RWPE2 (cell line): ENCODE data around the gene GNAO1.

Experiments used
- ATAC-seq: fragments of 200-7000 bp; cut with Tn5 transposase; 3 replicates; pipeline ENCODE4 v1.9.1; 2021; ENCODE audit warnings: low read depth
- DNase-seq: peaks from one replicate; pipeline ENCODE4 v3.0.0-alpha.2; 2020; ENCODE audit warnings: low spot score
- H3K27ac ChIP-seq: fragments of 450-650 bp; 2 replicates; pipeline ENCODE4 v1.5.1; 2017; ENCODE audit warnings: mild to moderate bottlenecking; ENCODE audit not compliant: poor library complexity, severe bottlenecking
- H3K27me3 ChIP-seq: fragments of 250-450 bp; sonication (Bioruptor Pico); 2 replicates; pipeline ENCODE4 v1.5.1; 2021; ENCODE audit warnings: mild to moderate bottlenecking, moderate library complexity; ENCODE audit not compliant: insufficient read depth, poor library complexity, severe bottlenecking
- H3K36me3 ChIP-seq: fragments of 250-450 bp; sonication (Bioruptor Pico); 2 replicates; pipeline ENCODE4 v1.5.1; 2020; ENCODE audit warnings: low read depth, mild to moderate bottlenecking, moderate library complexity
- H3K4me1 ChIP-seq: fragments of 250-450 bp; sonication (Bioruptor Pico); 2 replicates; pipeline ENCODE4 v1.5.1; 2021; ENCODE audit warnings: mild to moderate bottlenecking, moderate library complexity; ENCODE audit not compliant: insufficient read depth, poor library complexity, severe bottlenecking
- H3K4me3 ChIP-seq: fragments of 250-450 bp; sonication (Bioruptor Pico); 2 replicates; pipeline ENCODE4 v1.5.1; 2021; ENCODE audit warnings: mild to moderate bottlenecking, moderate library complexity; ENCODE audit not compliant: severe bottlenecking
- H3K9me3 ChIP-seq: fragments of 250-450 bp; sonication (Bioruptor Pico); 2 replicates; pipeline ENCODE4 v1.5.1; 2021; ENCODE audit warnings: mild to moderate bottlenecking, moderate library complexity; ENCODE audit not compliant: severe bottlenecking
- TF ChIP-seq, protein P1 (sequence below): fragments of 450-650 bp; IDR thresholded peaks from one replicate; pipeline ENCODE4 v1.5.1; 2017; ENCODE audit warnings: mild to moderate bottlenecking, moderate library complexity; ENCODE audit not compliant: poor library complexity, severe bottlenecking

The GNAO1 gene

DNA sequence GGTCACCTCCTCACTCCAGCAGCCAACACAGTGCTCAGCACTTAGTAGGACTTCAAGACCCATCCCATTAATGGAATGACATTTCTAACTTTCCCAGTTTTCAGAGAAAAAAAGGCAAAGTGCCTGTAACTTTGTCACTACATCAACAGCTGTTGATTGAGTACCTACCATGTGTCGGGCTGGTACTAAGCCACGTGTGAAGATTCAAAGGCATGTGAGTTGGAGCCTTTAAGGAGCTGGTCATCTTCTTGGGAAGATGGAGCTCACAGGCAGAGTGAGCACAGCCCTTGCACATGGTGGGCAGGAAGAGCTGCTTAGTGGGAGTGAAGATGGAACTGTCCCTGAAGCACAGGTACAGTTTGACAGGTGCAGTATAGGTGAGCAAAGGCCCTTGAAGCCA is 88.6 kb downstream of the GNAO1 start:
- H3K4me1 ChIP-seq: no peaks in the 10 kb centered on the region
- H3K27ac ChIP-seq: no peak overlapping the region
- no peak overlapping the region for H3K4me3 ChIP-seq
- no peak for DNase-seq
- H3K36me3 ChIP-seq: no peaks in the 10 kb centered on the region
- no peaks in the 10 kb centered on the region for H3K9me3 ChIP-seq
- ATAC-seq: no peak
- TF ChIP-seq, protein P1, sequence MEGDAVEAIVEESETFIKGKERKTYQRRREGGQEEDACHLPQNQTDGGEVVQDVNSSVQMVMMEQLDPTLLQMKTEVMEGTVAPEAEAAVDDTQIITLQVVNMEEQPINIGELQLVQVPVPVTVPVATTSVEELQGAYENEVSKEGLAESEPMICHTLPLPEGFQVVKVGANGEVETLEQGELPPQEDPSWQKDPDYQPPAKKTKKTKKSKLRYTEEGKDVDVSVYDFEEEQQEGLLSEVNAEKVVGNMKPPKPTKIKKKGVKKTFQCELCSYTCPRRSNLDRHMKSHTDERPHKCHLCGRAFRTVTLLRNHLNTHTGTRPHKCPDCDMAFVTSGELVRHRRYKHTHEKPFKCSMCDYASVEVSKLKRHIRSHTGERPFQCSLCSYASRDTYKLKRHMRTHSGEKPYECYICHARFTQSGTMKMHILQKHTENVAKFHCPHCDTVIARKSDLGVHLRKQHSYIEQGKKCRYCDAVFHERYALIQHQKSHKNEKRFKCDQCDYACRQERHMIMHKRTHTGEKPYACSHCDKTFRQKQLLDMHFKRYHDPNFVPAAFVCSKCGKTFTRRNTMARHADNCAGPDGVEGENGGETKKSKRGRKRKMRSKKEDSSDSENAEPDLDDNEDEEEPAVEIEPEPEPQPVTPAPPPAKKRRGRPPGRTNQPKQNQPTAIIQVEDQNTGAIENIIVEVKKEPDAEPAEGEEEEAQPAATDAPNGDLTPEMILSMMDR: no peak
- H3K27me3 ChIP-seq: no peaks in the 10 kb centered on the region

DNA sequence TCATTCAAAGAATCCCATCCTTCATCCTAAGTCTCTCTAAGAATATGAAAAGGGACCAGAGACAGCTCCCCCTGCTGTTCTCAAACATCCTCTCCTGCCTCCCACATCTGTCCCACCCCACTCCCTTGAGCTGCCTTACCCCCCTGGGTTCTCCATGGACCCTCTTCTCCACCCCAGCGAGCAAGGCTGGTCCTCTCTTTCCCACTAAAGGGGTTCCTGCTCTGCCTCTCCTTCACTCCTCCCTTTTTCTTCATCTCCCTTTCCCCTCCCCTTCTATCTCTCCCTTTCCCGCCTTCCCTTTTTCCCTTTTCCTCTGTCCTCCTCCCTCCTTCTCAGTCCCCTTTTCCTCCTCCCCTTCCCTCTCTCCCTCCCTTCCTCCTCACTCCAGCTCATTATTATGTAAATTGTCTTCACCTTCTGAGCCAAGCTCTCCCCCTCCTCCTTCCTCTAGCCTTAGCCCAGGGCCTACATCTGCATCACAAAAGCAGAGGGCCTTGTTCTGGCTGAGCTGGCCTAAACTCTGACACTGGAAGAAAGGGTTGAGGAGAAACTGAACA is 90.0 kb downstream of the GNAO1 start:
- H3K27me3 ChIP-seq: no peaks in the 10 kb centered on the region
- H3K36me3 ChIP-seq: no peaks in the 10 kb centered on the region
- peak; percentile 57; the same call in 2 of the 3 replicates for ATAC-seq
- TF ChIP-seq, protein P1: peak; percentile 47
- no peaks in the 10 kb centered on the region for H3K9me3 ChIP-seq
- no peaks in the 10 kb centered on the region for H3K4me1 ChIP-seq
- no peak for DNase-seq
- H3K4me3 ChIP-seq: no peak overlapping the region
- H3K27ac ChIP-seq: no peak overlapping the region

DNA sequence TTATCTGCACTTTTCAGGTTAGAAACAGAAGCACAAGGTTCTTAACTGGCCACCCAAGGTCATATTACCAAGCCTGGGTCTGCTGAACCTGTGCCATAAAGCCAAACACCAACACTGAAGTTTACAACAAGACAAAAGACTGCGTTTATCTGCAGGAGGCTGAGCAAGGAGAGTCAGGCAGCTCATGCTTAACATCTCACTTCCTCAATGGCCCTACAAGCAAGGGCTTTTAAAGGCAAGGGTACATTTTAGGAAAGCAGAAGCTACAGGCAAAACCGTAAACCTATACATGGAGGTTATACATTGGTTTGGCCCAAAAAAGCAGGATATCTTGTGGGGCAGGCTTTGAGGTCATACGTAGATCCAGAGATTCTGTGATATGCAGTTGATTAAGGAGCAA is 91.2 kb downstream of the GNAO1 start:
- no peak for ATAC-seq
- Histone ChIP-seq H3K27ac (no peak overlapping the region), H3K4me1 (no peaks in the 10 kb centered on the region), H3K9me3 (no peaks in the 10 kb centered on the region), H3K4me3 (no peak overlapping the region), H3K36me3 (no peaks in the 10 kb centered on the region), H3K27me3 (no peaks in the 10 kb centered on the region)
- TF ChIP-seq, protein P1: no peak
- DNase-seq: no peak

DNA sequence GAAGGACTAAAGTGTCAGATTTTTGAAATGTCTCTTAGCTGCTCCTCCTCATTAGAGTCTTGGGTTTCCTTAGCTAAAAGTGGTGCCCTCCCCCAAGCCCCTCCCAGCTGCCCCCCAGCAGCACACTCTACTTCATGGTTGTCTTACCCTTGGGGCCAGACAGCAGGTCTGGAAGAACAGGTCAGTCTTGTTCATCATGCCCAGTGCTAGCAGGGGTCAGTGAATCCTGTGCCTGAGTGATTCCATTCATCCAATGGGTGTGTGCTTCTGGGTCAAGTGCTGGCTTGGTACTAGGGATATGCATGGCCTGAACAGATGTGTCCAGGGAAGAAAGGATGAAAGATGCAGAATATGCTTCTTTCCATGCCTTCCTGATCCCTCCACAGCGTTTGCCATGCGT is 93.2 kb downstream of the GNAO1 start:
- H3K27ac ChIP-seq: no peak overlapping the region
- DNase-seq (no peak), ATAC-seq (no peak)
- TF ChIP-seq, protein P1: no peak
- H3K4me1 ChIP-seq: no peaks in the 10 kb centered on the region
- no peaks in the 10 kb centered on the region for H3K9me3 ChIP-seq
- H3K27me3 ChIP-seq: no peaks in the 10 kb centered on the region
- H3K36me3 ChIP-seq: no peaks in the 10 kb centered on the region
- H3K4me3 ChIP-seq: no peak overlapping the region

DNA sequence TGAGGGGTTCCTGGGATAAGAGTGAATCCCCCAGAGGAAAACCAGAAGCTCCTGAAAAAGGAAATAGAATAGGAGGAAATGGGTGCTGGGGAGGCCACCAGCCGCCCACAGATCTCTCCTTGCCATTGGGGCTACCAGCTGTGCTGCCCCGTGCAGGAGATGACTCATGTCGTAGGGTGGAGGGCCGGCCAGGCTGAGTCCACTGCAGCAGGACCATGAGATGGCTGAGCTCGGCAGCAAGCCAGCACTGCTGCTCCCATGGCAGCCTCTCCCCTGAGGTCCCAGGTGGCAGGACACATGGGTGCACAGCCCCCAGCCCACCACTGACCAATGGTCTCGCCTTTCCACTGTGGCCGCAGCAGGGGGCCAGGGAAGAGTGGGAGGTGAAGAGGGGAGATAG is 95.5 kb downstream of the GNAO1 start:
- ATAC-seq (no peak), DNase-seq (no peak)
- Histone ChIP-seq H3K4me3 (no peak overlapping the region), H3K36me3 (no peaks in the 10 kb centered on the region), H3K27ac (no peak overlapping the region), H3K9me3 (no peaks in the 10 kb centered on the region), H3K4me1 (no peaks in the 10 kb centered on the region), H3K27me3 (peaks cover 2% of the 10 kb centered on the region)
- TF ChIP-seq, protein P1: no peak
